Measurements from ENCODE around the gene SSBP4.

SSBP4 gene

DNA sequence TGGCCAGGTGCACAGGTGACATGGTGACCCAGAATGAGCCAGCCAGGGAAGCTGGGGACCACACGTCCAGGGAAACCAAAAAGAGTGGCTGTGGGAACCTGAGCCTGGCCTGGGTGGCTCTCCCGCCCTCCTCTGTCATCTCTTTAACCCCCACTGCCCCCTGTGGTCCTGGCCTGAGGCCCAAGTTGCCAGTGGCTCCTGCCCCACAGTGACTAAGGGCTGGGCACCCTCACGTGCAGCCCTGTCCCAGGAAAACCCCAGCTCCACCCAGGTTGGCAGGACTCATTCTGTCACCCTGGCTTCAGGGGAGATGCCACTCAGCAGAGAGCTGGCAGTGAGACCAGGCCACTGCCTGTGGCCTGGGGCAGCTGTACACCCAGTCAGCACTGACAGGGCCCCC lies 49.3 kb downstream of the SSBP4 start:
- DNase-seq (ENCODE audit: low read depth in 2 of 2), result no peak

DNA sequence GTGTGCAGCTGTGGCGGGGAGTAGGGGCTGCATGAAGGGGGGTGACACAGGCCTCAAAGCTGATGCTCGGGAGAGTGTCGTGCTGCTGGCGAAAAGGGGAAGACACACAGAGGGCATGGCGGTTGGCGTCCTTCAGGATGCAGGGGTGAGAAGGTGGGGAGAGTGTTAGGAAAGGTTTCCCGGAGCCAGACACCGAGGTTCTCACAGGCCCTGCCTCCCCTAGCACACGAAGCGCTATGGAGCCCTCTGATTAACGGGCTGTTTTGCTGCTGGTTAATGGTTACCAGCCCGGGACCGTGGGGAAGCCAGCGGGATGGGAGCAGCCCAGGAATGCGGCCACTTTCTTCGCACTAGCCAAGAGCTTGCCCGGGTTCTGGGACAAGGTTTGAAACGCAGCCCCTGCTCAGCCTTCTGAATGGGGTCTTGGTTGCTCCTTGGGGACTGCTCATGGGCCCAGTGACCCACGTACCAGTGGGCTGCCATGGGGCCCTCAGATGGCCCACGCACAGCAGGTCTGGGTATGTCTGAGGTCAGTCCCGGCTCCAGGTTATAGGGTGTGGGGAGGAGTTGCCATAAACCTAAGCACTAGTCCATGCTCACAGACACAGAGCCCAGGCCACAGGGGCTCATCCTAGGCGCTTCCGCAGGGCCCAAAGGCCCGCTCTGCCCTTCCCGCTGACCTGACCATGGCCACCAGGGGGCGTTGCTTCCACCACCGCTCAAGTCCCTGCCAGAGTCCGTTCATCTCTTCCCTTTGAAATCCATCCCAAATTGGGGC lies 50.1 kb downstream of the SSBP4 start:
- peak; percentile 48 to 55 for DNase-seq (ENCODE audit: low read depth in 2 of 2)

DNA sequence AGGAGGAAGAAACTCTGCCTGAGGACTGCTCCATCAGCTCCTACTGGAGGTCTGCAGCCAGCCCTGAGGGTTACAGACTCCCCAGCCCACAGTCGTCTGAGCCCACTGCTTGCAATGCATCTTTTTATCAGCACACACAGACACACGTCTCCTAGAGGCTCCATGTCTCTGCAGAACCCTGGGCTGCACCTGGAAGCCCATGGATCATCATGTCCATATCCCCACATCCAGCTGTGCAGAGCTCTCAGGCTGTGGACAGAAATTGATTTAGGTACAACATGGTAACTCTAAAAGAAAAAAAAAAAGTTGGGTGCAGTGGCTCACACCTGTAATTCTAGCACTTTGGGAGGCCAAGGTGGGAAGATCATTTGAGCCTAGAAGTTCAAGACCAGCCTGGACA lies 51.6 kb downstream of the SSBP4 start:
- no peak for DNase-seq (ENCODE audit: low read depth in 2 of 2)

DNA sequence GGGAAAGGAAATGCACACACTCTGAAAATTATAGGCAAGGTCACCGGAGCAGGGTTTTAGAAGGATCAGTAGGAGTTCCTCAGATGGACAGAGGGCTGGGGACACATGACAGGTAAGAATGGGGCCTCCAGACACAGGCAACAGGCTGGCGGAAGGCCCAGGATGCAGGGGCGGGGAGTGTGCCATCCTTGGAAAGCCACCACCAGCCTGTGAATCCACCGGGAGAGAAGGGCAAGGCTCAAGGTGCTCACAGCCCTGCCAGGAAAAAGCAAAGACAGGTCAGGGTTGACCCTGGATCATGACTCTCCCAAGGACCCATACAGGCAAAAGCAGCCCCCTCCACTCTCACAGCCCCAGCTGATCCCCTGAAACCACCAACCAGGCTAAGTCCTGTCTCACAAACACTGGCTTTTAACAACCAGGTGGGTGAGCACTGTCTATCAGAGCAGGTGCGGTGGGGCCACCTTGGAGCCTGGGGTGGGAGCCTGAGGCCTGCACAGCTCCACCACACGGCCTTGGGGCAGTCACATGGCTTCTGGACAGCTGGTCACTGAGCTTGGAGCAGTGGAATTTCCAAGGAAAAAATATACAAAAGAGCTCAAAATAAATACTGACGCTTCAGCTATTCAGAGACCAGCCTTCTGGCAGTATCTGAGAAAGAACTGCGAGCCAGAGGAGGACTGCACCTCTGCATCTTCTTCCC lies 54.0 kb downstream of the SSBP4 start:
- DNase-seq (ENCODE audit: low read depth in 2 of 2), result no peak

DNA sequence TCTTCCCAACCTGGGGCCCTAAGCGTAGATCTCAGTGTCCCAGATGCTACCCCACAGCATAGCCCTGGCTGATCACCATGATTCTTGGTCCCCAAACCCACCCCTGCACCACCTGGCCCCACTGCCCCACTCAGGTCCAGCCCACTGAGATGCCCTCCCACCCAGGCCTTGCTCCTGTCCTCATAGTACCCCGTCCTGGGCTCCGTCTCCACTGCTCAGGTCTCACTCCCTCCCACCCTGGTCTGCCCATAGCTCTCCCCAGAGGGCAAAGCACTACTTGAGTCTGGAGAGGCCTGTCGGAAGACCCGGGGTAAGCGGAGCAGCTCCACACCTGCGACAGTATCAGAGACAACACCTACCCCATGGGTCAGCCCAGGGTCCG lies 54.5 kb downstream of the SSBP4 start:
- no peak for DNase-seq (ENCODE audit: low read depth in 2 of 2)

DNA sequence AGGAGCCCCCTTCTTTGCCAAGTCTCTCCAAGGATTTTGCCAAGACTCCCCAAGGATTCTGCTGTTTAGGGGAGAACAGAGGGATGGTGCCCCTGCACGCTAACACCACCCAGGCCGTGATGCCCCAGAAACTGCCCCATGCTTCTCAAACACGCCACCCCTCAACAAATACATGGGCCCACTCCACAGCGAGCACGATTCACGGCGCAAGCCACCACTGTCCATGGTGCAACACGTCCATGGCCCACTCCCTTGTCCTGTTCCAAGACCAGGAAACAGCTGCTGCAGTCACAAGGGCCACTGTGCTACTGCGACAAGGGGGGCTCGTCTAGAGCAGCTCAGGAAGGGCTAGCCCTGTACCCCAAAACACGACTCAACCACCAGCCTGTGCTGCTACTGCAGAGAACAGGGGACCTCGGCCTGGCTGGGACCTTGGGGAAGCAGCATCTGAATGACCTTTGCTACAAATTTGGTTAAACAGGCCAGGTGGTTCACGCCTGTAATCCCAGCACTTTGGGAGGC lies 55.2 kb downstream of the SSBP4 start:
- no peak for DNase-seq (ENCODE audit: low read depth in 2 of 2)

DNA sequence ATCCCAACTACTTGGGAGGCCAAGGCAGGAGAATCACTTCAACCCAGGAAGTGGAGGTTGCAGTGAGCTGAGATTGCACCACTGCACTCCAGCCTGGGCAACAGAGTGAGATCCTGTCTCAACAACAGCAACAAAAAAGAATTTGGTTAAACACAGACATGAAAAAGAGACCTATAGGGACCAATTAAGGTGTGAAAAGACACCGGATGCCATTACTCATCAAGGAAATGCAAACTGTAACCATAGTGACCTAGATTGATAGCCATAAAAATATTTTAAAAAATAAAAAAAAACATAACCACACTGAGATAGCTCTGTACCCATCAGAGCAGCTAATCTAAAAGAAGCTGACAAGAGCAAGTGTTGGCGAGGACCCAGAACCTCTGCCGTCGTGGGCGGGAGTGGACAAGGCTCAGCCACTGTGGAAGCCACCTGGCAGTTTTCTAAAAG lies 55.8 kb downstream of the SSBP4 start:
- DNase-seq (ENCODE audit: low read depth in 2 of 2), result no peak

DNA sequence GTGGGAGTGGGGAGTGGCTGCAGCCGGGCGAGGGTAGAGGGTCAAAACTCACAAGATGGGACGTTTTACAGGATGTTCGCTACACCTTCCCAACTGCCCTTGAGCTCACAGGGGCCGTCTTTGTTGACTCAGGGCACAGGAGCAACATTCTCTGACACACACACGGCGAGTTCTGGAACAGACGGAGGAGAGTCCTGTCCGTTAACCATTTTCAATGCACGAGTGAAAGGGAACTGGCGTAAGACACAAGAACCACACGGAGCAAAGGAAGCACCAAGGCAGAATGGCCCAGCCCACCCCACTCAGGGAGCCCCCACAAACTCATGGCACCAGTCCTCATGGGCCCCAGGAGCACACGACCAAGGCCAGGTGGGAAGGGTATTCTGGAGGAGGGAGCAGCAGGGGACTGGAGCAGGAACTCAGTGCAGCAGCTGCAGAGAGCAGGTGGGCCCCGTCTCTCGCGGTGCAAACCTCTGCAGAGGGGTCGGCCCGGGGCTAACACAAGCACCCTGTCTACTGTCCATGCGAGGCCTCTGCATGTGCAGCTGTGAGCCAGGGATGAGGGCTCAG lies 56.6 kb downstream of the SSBP4 start:
- DNase-seq (ENCODE audit: low read depth in 2 of 2), result no peak

DNA sequence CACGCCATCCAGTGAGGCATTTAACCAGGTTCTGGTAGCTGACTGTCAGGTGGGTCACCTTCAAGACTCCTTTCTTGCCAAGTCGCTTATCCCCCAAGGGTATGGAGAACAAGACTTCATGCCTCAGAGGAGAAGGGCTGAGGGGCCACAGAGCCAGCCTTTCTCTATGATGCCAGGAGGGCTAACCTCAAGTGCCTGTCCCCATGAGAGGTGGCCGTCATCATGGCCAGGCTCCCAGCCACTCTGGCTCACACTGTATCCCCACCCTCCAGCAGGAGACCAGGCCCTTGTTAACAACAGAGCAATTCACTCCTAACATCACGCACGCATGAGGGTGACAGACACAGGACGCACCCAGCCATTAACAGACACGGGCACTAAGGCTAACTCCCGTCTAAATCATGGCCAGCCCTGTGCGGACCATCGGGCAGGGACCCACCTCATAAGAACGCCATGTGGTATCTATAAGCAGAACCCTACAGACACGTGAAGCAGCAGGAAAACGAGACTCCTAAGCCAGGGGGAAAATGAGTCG lies 57.4 kb downstream of the SSBP4 start:
- DNase-seq (ENCODE audit: low read depth in 2 of 2), result no peak

DNA sequence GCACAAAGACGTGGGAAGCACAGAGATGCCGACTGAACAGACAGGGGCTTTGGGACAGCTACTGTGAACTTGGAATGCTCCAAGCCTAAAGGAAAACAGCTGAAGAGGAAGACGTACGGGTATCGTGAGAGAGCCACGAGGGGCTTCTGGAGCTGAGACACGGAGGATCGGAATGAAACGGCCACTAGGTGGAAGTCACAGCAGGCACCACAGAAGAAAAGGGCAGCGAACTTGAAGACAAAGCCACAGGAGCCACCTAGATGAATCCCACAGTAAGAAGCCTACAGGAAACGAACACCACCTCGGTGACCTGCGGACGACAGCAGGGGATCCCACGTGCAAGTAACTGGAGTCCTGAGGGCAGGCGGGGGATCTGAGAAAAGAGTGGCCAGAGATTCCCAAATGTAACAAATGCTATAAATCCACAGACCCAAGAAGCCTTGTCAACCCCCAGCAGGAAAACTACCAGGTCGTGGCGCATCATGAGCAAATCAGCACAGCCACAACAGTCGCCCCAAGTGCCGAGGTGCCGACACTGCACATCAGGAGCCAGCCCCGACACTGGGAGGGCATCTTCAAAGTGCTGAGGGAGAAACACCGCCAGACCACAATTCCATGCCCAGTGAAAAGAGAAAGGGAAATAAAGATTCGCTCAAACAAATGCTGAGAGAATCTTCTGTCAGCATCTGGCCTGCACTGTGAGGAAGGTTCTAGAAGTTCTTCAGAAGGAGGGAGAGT lies 58.0 kb downstream of the SSBP4 start:
- no peak for DNase-seq (ENCODE audit: low read depth in 2 of 2)

DNA sequence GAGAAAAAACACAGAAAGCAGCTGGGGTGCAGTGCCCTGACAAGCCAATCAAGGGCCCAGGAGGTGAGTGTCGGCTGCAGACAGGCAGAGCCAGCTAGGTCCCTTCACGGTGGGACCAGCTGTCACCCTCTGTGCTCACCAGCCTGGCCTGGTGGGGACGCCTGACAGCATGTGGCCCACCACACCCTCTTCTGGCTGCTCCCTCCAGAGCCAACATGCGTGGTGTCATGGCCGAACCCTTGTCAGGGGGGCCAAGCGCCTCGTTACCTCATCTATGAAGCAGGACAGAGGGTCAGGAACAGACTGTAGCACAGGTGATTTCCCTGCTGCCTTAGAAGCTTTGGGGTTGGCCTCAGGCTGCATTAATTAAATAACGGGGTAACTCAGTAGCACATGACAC lies 58.8 kb downstream of the SSBP4 start:
- DNase-seq (ENCODE audit: low read depth in 2 of 2), result no peak

DNA sequence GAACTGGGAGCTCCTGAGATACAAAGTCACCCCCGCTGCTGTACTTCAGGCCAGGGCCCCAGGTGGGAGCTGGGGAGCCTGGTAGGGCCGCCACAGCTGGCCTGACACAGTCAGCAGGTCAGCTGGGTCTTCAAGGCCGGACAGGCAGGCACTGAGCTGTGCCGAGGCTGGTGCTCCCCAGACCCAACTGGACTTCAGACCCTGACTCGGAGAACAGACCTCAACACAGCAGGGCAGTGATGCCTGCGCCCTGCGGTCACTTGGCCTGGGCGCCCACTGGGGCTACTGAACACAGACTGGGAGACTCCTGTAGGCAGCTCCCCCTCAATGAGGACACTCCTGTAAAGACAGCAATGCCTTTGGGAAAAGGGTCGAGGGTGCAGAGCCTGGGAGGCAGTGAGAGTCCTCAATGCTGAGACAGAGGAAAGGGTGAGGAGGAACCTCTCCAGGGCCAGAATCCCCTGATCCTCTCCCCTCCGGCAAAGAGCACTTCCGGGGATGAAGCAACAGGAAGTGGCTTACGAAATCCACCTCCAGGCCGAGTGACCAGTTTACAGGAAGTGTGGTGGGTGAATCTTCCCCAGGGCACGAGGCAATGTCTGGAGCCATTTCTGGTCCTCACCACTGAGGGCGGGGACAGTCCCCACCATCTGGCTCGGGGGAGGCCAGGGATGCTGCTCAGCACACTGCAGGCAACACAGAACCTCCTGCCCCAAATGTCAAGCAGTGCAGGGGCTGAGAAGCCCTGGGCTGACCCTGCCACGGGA lies 59.5 kb downstream of the SSBP4 start:
- peak; percentile 40 to 58 for DNase-seq (ENCODE audit: low read depth in 2 of 2)

DNA sequence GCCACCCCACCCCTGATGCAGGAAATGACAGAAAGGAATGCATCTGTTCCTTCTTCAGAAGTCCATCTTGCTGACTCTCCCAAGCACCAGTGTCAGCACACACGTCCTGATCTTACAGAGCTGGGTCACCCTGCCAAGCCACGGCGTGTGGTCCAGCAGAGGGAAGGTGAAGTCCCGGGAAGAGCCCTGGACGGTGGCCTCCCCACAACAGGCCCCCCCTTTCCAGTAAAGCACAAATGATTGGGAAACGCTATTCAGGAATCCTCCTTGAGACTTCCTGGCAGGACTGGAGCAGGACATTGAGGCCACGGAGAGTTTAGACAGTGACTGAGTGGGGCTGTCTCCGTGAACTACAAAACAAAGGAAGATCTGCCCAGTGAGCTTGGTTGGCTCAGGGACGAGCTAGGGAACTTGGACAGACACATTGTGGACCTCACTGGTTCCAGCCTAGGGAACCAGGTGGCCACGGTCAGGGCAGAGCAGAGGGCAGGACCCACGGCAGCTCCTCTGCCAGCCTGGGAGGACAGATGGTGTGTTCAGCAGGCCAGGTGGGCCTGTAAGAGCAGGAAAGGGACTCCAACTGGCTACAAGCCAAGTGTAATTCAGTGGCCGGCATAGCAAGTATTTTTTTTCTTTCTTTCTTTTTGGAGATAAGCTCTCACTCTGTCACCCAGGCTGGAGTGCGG lies 61.0 kb downstream of the SSBP4 start:
- no peak for DNase-seq (ENCODE audit: low read depth in 2 of 2)

DNA sequence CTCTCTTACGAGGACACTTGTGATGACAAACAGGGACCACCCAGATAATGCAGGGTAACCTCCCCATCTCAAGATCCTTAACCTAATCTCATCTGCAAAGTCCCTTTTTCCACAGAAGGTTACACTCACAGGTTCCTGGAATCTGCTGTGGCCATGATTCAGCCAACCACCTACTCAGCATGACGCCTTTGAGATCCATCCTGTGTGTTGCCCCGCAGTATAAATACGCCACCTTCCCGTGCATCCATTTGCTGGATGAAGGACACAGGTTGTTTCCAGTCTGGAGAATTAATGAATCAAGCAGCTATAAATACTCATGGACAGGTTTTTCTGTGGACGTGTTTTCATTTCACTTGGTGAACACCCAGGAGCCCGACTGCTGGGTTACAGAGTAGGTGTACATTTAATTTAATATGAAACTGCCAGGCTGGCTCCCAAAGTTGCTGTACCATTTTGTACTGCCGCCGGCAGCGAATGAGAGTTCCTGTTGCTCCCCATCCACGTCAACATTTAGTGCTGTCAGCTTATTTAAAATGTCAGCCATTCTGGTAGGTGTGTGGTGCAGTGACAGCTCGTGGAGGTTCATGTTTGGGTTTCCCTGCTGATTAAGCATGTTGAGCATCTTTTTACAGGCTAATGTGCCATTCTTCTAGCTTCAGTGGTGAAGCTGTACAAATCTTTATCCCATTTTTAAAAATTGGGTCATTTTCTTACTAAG lies 62.5 kb downstream of the SSBP4 start:
- no peak for DNase-seq (ENCODE audit: low read depth in 2 of 2)

DNA sequence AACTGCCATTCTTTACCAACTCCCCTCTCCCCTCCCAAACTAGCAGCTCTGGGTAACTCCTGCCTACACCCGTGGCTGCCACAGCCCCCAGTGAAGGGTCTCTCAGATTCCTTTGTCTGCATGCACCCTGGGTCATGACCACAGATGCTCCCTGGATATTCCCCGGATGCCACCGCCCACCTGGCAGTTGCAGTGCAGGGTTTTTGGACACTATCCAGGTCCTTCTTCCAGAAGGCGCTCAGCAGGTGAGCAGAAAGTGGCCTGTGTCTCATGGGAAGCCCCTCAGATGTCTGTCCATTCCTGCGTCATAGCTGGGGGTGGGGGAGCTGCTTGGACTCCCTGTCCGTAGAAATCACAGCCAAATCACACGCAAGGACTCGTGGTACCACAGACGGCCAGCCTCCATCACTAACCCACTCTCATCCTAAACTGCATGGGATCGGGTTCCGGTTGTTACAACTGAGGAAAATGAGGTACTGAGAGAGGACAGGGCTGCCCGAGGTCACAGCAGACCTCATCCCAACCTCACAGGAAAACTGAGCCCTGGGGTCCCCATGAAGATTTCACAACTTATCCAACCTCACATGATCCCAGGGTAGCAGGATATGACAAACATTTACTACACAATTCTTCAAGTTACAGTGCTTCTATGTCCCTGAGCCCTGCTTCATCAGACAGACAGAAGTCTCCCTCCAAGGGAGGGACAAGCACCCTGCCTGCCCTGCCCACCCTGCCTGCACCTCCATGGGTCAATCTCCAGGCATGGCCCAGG lies 64.1 kb downstream of the SSBP4 start:
- DNase-seq (ENCODE audit: low read depth in 2 of 2), result no peak
